HG02798 (cell line): ENCODE results near the gene ZSWIM4.
"Not testable (repeated sequence)": the region's sequence is repeated elsewhere in the genome, so short reads cannot be mapped to it uniquely, and the experiment has no call there.

Experiments
- ATAC-seq: cut with Tn5 transposase; IDR thresholded peaks from one replicate; pipeline ENCODE4 v1.9.1; 2021; ENCODE audit warnings: mild to moderate bottlenecking; ENCODE audit not compliant: unreplicated experiment, poor library complexity

The ZSWIM4 gene

GRCh38 chr19:13774217-13775191 lies 20.7 kb upstream of the ZSWIM4 start, which contains the start of gene C19orf53:
Gene C19orf53 (plus strand): TSS chr19:13774456. CDS start chr19:13774478, 22 bp downstream.
- peak; percentile 94 for ATAC-seq

DNA sequence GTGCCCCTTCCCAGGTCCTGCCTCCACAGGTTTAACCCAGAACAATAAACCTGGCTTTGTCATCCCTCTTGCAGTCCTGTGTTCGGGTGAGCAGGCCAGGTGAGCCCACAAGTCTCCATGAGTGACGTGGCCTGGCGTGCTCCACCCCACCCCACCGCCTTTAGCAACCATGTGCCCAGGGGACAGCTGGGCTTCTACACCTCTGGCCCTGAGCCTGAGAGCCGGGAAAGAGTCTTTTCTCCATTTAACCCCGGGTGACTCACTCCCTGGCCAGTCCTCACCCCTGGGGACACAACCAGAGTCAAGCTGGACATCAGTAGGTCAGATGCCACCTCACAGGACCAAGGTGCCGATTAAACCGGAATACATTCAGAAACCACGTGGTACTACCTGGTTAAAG lies 16.8 kb upstream of the ZSWIM4 start:
- ATAC-seq: no peak

DNA sequence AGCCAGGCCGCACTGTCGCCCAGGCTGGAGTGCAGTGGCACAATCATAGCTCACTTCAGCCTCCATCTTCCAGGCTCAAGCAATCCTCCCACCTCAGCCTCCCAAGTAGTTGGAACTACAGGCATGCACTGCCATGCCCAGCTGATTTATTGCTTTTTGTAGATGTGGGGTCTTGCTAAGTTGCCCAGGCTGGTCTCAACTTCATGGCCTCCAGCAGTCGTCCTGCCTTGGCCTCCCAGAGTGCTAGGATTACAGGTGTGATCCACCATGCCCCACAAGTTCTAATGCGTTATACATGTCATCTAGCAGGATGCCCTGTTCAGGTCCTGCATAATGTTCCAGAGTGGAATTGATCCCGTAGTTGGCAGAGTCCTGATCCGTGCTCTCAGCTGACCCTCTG lies 16.4 kb upstream of the ZSWIM4 start:
- no peak for ATAC-seq

DNA sequence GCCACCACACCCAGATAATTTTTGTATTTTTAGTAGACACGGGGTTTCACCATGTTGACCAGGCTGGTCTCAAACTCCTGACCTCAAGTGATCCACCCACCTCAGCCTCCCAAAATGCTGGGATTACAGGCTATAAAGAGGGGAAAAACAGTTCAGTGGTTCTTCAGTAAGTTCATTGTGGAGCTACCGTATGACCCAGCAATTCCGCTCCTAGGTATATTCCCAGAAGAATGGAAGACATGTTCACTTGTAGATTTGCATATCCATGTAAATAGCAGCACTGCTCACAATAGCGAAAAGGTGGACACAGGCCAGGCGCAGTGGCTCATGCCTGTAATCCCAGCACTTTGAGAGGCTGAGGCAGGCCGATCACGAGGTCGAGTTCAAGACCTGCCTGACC lies 15.4 kb upstream of the ZSWIM4 start:
- ATAC-seq: not testable (repeated sequence)

- ATAC-seq: no peak
These were observed 13.7 kb upstream of the ZSWIM4 start for GRCh38 chr19:13781547-13781946.

GRCh38 chr19:13782537-13782936 lies 12.7 kb upstream of the ZSWIM4 start:
- ATAC-seq: no peak

DNA sequence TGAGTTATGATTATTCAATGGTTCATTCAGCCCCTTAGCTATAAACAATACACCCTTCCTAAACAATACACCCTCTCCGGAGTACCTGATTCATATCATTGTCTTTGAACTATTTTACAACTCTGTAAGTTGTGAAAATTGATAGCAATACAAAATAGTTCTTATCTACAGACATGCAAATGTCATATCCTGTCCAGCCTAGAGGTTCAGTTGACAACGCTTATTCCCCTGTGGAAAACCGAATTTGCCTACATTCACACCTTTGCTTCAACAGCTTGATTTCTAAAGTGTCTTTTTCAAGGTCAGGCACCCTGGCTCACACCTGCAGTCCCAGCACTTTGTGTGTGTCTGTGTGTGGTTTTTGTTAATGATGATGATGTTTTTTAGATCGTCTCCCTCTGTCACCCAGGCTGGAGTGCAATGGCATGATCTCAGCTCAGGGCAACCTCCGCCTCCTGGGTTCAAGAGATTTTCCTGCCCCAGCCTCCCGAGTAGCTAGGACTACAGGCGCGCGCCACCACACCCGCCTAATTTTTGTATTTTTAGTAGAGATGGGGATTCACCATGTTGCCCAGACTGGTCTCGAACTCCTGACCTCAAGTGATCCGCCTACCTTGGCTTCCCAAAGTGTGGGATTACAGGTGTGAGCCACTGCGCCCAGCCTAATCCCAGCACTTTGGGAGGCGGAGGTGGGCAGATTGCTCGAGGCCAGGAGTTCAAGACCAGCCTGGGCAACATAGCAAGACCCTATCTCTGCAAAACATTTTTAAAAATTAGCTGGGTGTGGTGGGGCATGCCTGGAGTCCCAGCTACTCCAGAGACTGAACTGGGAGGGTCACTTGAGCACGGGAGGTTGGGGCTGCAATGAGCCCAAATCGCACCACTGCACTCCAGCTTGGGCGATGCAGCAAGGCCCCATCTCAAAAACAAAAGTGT lies 11.4 kb upstream of the ZSWIM4 start:
- ATAC-seq: no peak

GRCh38 chr19:13784731-13785452 lies 10.4 kb upstream of the ZSWIM4 start:
- no peak for ATAC-seq

- ATAC-seq: no peak
These were observed 6.3 kb upstream of the ZSWIM4 start for GRCh38 chr19:13788991-13789390.

DNA sequence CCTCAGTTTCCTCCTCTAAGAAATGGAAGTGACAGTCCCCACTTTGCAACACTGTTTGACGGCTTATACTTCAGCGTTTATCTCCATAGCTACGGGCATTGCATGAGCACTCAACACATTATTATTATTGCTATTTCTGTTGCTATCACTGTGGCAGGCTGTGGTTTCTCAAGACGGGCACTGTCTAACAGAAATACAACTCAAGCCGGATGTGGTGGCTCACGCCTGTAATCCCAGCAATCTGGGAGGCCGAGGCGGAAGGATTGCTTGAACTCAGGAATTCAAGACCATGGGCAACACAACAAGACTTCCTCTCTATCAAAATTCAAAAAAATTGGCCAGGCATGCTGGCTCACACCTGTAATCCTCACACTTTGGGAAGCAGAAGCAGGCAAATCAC lies 4.9 kb upstream of the ZSWIM4 start:
- ATAC-seq: no peak

DNA sequence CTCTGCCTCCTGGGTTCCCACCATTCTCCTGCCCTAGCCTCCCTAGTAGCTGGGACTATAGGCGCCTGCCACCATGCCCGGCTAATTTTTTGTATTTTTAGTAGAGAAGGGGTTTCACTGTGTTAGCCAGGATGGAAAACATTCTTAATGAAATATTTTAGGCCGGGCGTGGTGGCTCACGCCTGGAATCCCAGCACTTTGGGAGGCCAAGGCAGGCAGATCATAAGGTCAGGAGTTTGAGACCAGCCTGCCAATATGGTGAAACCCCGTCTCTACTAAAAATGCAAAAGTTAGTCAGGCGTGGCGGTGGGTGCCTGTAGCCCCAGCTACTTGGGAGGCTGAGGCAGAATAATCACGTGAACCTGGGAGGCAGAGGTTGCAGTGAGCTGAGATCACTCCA lies 1.9 kb upstream of the ZSWIM4 start:
- not testable (repeated sequence) for ATAC-seq

- ATAC-seq: no peak
These were observed 866 bp upstream of the ZSWIM4 start for GRCh38 chr19:13794398-13794756.

DNA sequence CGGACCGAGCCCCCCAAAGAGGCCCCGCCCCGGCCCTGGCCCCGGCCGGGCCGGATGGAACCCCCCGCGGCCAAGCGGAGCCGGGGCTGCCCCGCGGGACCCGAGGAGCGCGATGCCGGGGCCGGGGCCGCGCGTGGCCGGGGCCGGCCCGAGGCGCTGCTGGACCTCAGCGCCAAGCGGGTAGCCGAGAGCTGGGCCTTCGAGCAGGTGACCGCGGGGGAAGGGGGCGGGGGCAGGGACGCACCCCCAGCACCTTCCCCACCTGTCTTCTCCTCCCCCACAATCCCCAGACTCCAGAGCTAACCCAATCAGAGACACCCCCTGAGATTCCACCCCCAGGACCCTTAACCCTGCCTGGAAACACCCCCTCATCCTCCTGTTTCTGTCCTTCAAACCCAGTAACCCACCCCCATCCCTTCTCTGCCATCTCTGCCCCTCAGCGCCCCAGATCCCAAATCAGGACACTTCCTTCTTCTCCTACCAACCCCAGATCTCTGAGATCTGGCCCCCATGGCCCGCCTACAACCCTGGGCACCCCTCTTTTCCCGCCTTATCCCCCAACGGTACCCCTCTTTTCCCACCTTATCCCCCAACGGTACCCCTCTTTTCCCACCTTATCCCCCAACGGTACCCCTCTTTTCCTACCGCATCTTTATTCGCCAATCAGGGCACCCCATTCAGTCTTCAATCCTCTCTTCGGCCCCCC lies 505 bp downstream of the ZSWIM4 start:
- peak; percentile 31 for ATAC-seq

- no peak for ATAC-seq
These were observed 1.2 kb downstream of the ZSWIM4 start for GRCh38 chr19:13796301-13797057.

GRCh38 chr19:13797058-13797440 lies 1.8 kb downstream of the ZSWIM4 start:
- ATAC-seq: no peak

GRCh38 chr19:13797870-13798269 lies 2.6 kb downstream of the ZSWIM4 start:
- ATAC-seq: no peak

DNA sequence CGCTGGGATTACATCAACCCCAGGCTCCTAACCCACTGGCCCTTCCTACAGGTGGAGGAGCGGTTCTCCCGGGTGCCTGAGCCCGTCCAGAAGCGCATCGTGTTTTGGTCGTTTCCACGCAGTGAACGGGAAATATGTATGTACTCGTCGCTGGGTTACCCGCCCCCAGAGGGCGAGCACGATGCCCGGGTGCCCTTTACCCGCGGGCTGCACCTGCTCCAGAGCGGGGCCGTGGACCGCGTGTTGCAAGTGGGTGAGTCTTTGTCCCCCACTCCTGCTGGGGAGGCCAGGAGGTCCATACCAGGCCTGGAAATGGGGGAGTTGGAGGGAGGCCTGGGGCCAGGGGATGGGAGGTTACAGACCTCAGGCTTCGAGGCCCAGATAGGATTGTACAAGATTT lies 4.4 kb downstream of the ZSWIM4 start:
- no peak for ATAC-seq

GRCh38 chr19:13803038-13803437 lies 7.8 kb downstream of the ZSWIM4 start:
- ATAC-seq: no peak
